K562 (cell line): ENCODE measurements around the gene DENND2A. TPM values are rescaled to one million over a fixed set of nuclear protein-coding genes. Genes with fewer than 3 reads are reported as not detected.

Experiments used
- CHD1 ChIP-seq: fragments of 200-600 bp; sonication (generic); IDR thresholded peaks from one replicate; pipeline ENCODE4 v1.6.1; 2012; ENCODE audit warnings: mild to moderate bottlenecking, moderate library complexity, low read length, inconsistent platforms
- ERF ChIP-seq: fragments of 450-650 bp; formaldehyde crosslinking; IDR thresholded peaks from 2 replicates; pipeline ENCODE4 v1.4.0; 2020; ENCODE audit warnings: mild to moderate bottlenecking, mixed read lengths
- FOXK1 ChIP-seq: sonication (generic); formaldehyde crosslinking; IDR thresholded peaks from 2 replicates; pipeline ENCODE4 v1.8.0; 2022; ENCODE audit warnings: missing genetic modification reagents, mild to moderate bottlenecking, borderline replicate concordance
- KLF10 ChIP-seq: fragments of 250-450 bp; sonication (Bioruptor Pico); IDR thresholded peaks from 2 replicates; pipeline ENCODE4 v1.6.1; 2021; ENCODE audit warnings: matching md5 sums
- POLR3A ChIP-seq: IDR thresholded peaks from 2 replicates; pipeline ENCODE4 v1.6.1; 2011; ENCODE audit warnings: borderline replicate concordance, mild to moderate bottlenecking, moderate library complexity; ENCODE audit not compliant: insufficient read length, insufficient read depth; ENCODE audit errors: extremely low read depth
- RNF2 ChIP-seq: sonication (generic); IDR thresholded peaks from 2 replicates; pipeline ENCODE4 v1.6.1; 2016
- ZBTB17 ChIP-seq: fragments of 450-650 bp; formaldehyde crosslinking; IDR thresholded peaks from 2 replicates; pipeline ENCODE4 v1.4.0; 2020; ENCODE audit warnings: mild to moderate bottlenecking
- ZEB2 ChIP-seq: fragments of 450-650 bp; IDR thresholded peaks from 2 replicates; pipeline ENCODE4 v1.6.1; 2016
- polyA plus RNA-seq, 8 experiments: library from polyadenylated mRNA; depleted of rRNA in 4 of 8; stranded (reverse) in 5 of 8; unstranded in 3 of 8; fragments of >200 nt; fragmentation: Nextera tagmentation in 2 of 8; fragmentation: Illumina TruSeq in 1 of 8; extraction: Ambion mirVana in 2 of 8; extraction: Trizol in 1 of 8; gene quantifications; 2 replicates each; pipeline versions ENCODE4 v1.2.1 to v1.2.3, GENCODE V29; 2011 to 2014; ENCODE audit warnings: inconsistent platforms in 1 of 8, missing spikeins in 1 of 8
- total RNA-seq, 7 experiments: library from RNA; depleted of rRNA in 6 of 7; stranded (reverse); fragments of >200 nt in 6 of 7; fragmentation: Illumina TruSeq in 2 of 7; extraction: Trizol in 2 of 7; gene quantifications; 2 replicates each; pipeline versions ENCODE4 v1.2.1 to v1.2.3, GENCODE V29; 2011 to 2021; ENCODE audit warnings: low replicate concordance in 1 of 7
- TF ChIP-seq, protein P1 (sequence below), 2 experiments: fragments of 450-650 bp; IDR thresholded peaks; 2 replicates each; pipeline ENCODE4 v1.6.1; 2016; ENCODE audit warnings: mild to moderate bottlenecking in 2 of 2, borderline replicate concordance in 1 of 2, low read depth in 1 of 2, moderate library complexity in 1 of 2
- TF ChIP-seq, protein P2 (sequence below): fragments of 450-650 bp; IDR thresholded peaks from 2 replicates; pipeline ENCODE4 v1.6.1; 2017; ENCODE audit warnings: antibody characterized with exemption, mild to moderate bottlenecking
- TF ChIP-seq, protein P3 (sequence below), 3 experiments: IDR thresholded peaks in 2 of 3; conservative IDR thresholded peaks in 1 of 3; 2 replicates each; pipeline ENCODE4 v1.5.1; 2011 to 2012; ENCODE audit warnings: low read length in 3 of 3, mild to moderate bottlenecking in 3 of 3, control low read depth in 2 of 3, improper control_type of control experiment in 1 of 3, inconsistent platforms in 1 of 3, low read depth in 1 of 3, mixed read lengths in 1 of 3, moderate library complexity in 1 of 3; ENCODE audit not compliant: insufficient read depth in 2 of 3

DENND2A gene
- total and polyA plus RNA-seq, 9 of the 15 experiments (the other 6 are each of a cell fraction or from before 2014, with no cell fraction given) = not detected

DNA sequence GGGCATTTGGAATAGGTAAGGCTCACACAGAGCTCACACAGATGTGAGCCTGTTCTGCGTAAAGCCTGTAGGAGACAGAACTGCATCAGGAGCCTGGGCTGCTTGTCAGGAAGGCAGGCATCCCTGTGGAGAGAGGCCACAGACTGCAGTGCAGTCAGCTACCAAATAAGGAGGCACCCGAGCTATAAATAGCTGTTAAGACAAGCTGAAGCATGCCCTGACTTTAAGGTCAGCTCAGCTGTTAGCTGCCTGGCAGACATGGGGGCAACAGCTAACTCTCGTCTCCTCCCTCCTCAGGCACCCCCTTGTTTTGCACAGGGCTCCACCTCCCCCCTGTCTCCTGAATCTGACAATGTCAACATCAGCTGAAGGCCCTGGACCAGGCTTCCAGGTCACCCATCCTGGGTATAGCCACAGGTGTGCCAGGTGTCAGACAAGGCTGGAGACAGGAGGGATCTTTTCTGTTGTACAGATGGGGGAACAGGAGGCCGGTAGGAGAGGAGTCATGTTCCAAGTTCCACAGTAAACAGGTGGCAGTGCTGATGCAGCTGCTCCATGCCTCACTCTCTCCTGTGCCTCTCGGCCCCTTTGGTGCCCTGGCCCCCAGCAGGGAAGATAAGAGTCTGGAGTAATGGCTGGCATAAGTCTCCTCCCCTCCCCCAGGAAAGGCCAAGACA lies 133.7 kb downstream of the DENND2A start (continued):
- TF ChIP-seq, protein P1, sequence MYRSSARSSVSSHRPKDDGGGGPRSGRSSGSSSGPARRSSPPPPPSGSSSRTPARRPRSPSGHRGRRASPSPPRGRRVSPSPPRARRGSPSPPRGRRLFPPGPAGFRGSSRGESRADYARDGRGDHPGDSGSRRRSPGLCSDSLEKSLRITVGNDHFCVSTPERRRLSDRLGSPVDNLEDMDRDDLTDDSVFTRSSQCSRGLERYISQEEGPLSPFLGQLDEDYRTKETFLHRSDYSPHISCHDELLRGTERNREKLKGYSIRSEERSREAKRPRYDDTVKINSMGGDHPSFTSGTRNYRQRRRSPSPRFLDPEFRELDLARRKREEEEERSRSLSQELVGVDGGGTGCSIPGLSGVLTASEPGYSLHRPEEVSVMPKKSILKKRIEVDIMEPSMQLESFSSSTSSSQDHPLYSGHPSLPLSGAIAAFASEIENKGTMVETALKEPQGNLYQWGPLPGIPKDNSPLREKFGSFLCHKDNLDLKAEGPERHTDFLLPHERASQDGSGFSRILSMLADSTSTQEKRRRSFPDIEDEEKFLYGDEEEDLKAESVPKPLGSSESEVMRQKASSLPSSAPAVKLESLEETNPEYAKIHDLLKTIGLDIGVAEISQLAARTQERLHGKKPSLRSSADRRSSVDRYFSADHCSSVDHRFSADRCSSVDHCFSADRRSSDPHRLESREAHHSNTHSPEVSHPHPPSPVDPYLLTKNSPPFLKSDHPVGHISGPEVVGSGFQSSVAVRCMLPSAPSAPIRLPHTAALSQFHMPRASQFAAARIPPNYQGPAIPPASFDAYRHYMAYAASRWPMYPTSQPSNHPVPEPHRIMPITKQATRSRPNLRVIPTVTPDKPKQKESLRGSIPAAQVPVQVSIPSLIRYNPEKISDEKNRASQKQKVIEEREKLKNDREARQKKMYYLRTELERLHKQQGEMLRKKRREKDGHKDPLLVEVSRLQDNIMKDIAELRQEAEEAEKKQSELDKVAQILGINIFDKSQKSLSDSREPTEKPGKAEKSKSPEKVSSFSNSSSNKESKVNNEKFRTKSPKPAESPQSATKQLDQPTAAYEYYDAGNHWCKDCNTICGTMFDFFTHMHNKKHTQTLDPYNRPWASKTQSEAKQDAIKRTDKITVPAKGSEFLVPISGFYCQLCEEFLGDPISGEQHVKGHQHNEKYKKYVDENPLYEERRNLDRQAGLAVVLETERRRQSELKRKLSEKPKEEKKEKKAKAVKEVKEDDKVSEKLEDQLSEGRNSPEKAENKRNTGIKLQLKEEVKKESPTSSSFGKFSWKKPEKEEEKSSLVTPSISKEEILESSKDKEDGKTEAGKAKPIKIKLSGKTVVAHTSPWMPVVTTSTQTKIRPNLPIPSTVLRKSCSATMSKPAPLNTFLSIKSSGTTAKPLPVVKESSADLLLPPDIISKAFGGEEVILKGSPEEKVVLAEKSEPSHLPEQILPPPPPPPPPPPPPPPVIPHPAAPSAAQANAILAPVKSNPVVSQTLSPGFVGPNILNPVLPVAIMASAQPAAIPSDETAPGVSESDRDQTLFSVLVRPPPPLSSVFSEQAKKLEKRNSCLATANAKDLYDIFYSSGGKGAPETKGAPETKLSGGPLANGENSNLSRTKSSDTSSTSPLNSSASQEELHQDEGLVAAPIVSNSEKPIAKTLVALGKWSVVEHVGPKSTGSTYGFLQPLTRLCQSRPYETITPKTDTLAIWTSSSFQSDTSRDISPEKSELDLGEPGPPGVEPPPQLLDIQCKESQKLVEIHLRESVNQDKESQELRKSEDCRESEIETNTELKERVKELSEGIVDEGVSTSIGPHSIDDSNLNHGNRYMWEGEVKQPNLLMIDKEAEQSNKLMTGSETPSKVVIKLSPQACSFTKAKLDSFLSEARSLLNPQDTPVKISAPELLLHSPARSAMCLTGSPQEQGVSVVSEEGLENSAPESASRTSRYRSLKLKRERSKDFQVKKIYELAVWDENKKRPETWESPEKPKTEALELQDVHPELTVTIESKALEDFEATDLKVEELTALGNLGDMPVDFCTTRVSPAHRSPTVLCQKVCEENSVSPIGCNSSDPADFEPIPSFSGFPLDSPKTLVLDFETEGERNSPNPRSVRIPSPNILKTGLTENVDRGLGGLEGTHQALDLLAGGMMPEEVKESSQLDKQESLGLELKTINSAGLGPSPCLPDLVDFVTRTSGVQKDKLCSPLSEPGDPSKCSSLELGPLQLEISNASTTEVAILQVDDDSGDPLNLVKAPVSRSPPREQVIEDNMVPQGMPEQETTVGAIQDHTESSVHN (IDR thresholded peaks at IDR 0.05; ENCODE audit: borderline replicate concordance in 1 of 2, low read depth in 1 of 2) = no peak
- TF ChIP-seq FOXK1 (CRISPR knock-in tag) (peak; percentile 61; the same call in 1 of the 2 replicates), RNF2 (no peak), KLF10 (CRISPR knock-in tag) (no peak), POLR3A (no peak), ZEB2 (no peak), ZBTB17 (CRISPR knock-in tag) (0 out of 2 replicates have a peak, but pooled peaks have one; percentile 63), ERF (CRISPR knock-in tag) (0 out of 2 replicates have a peak, but pooled peaks have one; percentile 30), CHD1 (no peak)
- TF ChIP-seq, protein P2, sequence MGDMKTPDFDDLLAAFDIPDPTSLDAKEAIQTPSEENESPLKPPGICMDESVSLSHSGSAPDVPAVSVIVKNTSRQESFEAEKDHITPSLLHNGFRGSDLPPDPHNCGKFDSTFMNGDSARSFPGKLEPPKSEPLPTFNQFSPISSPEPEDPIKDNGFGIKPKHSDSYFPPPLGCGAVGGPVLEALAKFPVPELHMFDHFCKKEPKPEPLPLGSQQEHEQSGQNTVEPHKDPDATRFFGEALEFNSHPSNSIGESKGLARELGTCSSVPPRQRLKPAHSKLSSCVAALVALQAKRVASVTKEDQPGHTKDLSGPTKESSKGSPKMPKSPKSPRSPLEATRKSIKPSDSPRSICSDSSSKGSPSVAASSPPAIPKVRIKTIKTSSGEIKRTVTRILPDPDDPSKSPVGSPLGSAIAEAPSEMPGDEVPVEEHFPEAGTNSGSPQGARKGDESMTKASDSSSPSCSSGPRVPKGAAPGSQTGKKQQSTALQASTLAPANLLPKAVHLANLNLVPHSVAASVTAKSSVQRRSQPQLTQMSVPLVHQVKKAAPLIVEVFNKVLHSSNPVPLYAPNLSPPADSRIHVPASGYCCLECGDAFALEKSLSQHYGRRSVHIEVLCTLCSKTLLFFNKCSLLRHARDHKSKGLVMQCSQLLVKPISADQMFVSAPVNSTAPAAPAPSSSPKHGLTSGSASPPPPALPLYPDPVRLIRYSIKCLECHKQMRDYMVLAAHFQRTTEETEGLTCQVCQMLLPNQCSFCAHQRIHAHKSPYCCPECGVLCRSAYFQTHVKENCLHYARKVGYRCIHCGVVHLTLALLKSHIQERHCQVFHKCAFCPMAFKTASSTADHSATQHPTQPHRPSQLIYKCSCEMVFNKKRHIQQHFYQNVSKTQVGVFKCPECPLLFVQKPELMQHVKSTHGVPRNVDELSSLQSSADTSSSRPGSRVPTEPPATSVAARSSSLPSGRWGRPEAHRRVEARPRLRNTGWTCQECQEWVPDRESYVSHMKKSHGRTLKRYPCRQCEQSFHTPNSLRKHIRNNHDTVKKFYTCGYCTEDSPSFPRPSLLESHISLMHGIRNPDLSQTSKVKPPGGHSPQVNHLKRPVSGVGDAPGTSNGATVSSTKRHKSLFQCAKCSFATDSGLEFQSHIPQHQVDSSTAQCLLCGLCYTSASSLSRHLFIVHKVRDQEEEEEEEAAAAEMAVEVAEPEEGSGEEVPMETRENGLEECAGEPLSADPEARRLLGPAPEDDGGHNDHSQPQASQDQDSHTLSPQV = peak; percentile 70
- TF ChIP-seq, protein P3, sequence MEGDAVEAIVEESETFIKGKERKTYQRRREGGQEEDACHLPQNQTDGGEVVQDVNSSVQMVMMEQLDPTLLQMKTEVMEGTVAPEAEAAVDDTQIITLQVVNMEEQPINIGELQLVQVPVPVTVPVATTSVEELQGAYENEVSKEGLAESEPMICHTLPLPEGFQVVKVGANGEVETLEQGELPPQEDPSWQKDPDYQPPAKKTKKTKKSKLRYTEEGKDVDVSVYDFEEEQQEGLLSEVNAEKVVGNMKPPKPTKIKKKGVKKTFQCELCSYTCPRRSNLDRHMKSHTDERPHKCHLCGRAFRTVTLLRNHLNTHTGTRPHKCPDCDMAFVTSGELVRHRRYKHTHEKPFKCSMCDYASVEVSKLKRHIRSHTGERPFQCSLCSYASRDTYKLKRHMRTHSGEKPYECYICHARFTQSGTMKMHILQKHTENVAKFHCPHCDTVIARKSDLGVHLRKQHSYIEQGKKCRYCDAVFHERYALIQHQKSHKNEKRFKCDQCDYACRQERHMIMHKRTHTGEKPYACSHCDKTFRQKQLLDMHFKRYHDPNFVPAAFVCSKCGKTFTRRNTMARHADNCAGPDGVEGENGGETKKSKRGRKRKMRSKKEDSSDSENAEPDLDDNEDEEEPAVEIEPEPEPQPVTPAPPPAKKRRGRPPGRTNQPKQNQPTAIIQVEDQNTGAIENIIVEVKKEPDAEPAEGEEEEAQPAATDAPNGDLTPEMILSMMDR (IDR thresholded peaks at IDR 0.05 in 2 of 3, conservative IDR thresholded peaks at IDR 0.05 in 1 of 3; ENCODE audit: insufficient read depth in 2 of 3, low read depth in 1 of 3, low read length in 3 of 3) = peak in 1 of 3 experiments; percentile 37; a peak in 2 of 6 replicates
